AG09319 (cell line): ENCODE results near the gene CEP85L.

ENCODE experiments used
- DNase-seq: peaks from one replicate; pipeline ENCODE4 v3.0.0-alpha.2; 2010; ENCODE audit warnings: low read depth; ENCODE audit errors: extremely low read depth
- TF ChIP-seq, protein P1 (sequence below): IDR thresholded peaks from 2 replicates; pipeline ENCODE4 v1.5.1; 2011; ENCODE audit warnings: low read depth, mild to moderate bottlenecking, inconsistent platforms, low read length, moderate library complexity

Gene CEP85L

DNA sequence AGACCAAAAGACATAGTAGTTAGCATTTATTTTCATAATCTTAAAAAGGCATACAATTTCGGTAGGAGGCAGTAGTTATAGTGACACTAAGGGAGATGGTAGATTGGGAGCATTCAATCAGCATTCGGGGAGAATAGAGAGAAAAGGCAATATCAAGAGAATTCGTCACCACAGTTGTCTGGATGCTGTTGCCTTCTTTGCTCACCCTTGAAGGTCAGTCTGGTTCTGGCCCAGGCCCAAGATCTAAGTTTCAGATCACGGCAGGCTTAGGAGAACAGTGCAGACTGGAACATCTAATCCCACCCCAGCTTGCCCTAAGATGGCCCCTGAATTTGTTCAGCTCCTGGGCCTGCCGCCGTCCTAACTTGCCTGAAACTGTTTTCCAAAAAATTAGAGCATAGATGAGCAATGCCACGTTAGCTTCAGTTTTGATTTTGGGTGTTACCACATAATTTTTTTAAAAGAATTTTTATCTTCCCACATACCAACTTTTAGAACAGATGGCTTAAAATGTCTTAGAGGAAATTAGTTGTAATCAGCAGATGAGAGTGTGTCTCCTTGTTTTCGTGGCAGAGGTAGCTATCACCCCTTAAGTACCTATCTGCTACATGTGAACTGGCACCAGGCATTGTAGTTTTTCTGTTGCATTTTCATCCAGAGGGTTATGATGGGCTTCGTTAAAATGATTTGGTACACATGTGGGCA is 8.3 kb upstream of the CEP85L start:
- TF ChIP-seq, protein P1, sequence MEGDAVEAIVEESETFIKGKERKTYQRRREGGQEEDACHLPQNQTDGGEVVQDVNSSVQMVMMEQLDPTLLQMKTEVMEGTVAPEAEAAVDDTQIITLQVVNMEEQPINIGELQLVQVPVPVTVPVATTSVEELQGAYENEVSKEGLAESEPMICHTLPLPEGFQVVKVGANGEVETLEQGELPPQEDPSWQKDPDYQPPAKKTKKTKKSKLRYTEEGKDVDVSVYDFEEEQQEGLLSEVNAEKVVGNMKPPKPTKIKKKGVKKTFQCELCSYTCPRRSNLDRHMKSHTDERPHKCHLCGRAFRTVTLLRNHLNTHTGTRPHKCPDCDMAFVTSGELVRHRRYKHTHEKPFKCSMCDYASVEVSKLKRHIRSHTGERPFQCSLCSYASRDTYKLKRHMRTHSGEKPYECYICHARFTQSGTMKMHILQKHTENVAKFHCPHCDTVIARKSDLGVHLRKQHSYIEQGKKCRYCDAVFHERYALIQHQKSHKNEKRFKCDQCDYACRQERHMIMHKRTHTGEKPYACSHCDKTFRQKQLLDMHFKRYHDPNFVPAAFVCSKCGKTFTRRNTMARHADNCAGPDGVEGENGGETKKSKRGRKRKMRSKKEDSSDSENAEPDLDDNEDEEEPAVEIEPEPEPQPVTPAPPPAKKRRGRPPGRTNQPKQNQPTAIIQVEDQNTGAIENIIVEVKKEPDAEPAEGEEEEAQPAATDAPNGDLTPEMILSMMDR: no peak
- DNase-seq: no peak

DNA sequence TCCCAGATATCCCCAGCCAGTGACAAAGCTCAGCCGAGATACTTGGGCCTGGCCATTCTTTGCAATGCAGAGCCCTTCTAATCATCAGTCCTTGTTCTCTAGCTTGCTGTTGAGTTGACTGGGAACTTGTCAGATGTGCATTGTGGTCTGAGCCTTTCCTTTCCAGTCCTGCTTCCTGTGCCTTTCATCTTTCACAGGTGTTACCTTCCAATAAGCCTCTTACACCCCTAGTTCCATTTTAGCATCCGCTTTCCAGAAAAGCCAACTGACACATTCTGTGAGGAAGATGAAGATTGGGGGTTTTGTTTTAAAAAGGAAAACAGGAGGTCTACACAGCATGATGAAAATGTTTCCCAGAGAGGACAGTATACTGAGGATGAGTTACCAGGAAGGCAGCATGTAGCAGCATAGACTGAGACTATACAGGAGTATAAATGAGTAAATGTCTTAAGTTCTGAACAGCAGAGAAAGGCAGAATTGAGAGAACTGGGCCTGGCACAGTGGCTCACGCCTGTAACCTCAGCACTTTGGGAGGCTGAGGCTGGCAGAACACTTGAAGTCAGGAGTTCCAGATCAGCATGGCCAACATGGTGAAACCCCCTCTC is 5.6 kb upstream of the CEP85L start:
- no peak for DNase-seq
- TF ChIP-seq, protein P1: no peak

DNA sequence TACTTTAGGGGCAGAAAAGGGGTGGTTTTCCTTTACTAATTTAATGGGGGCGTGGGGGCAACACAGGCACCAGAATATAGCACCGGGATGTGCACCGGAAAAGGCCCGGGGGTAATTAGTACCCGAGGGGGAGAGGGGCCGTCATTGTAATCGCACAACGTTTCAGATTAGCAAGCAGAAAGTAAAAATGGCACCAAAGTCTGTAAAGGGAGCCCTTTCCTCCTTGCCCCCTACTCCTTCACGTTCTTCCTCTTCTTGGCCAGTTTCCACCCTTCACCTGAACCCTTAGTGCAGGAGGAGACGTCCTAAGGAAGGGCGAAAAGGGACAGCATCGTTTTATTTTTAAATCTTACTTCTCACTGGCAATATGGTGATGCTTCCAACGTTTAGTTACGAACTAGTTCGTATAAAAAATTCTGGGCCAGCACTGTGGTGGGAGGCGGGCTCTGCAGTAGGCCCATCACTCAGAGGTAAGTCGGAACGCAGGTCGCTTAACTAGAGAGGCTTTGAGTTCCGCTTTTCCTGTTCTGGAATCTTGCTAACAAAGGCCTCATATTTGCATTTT is 742 bp upstream of the CEP85L start:
- no peak for DNase-seq
- TF ChIP-seq, protein P1: no peak

DNA sequence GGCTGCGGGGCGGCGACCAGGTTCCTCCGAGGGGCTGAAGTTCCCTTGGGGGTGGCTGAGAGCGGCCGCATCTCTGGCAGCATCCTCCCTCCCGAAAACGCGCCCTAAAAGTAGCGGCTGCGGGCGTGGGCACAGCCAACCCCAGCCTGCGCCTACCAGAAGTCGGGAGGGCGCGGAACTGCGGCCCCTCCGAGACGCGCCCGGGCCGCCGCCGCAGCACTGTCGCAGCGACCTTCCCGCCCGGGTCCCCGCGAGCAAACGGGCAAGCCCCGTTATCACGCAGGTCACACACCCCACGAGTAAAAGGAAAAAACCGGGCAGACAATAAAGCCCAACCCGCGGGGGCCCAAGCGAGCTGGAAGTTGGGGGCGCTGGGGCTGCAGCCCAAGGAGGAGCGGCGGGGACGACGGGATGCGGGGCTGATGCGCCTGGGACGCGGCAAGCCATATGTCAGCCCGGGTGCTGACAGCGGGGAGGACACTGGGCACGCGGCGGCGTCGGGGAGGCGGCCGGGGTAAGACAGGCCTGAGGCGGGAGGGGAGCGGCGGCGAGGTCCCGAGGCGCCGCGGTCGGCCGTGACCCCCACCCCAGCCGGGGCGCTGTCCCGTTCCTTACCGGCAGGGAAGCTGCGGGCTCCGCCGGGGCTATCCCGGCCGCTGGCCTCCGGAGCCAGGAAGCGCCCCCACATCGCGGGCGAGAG is 659 bp downstream of the CEP85L start:
- DNase-seq: no peak
- TF ChIP-seq, protein P1: no peak

DNA sequence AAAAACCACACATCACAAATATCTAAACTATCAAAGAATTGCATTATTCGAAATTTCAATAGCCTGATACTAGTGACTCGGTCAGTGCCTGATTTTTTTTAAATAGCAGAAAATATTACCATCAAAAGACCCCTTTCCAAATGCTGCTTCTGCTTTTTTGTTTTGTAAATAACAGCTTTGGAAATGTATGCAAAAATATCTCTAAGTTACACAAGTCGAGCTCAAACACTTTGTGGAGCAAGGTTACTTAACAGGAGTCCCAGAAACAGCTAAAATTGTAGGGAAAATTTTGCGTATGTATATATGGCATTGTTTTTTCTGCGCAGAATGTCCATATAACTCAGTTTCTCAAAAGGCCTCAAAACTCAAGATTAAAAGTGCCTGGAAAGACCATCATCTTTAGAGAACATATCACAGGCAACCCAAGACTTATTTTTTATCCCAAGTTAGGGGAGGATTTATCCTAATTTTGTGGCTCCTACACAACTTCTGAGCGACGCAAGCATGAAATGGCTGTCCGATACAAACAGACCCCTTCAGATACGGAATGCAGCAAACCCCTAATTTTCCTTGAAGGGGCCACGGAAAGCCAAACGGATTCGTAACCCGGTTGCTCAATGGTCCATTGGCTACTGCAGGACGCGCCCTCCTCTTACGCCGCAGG is 1.3 kb downstream of the CEP85L start:
- TF ChIP-seq, protein P1: no peak
- no peak for DNase-seq

DNA sequence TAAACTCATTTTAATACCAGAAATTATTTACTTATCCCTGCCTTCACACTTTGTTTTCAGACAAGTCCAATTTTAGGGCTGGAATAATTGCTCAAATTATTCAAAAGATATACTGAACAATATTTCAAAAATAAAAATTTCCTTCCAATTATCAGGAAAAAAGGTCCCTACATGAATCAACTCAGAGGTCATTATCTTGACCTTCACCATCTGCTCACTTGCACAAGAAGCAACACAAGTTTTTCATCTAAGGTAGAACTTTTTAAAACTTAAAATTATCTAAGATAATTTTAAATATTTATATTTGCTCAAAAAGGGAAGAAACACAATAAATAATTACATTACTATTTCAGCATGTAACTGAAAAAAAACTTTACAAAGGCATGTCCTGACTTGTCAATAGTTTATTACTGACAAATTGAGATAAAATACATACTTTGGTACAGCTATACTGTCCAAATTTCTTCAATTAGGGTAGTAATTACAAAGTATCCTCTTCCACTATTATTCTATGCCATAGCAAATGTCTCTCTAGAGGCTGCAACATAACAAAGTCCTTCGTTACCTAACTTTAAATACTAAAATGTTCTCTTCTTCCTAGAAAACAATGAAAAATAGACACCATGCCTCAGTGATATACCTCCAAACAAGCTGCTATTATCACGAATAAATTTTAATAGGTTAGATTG is 2.4 kb downstream of the CEP85L start:
- TF ChIP-seq, protein P1: no peak
- no peak for DNase-seq
